Muscle layer of colon (tissue), 2 donors: ENCODE results near the gene PAMR1.
A peak's percentile ranks its signal among the peaks of the same experiment; 100 is the strongest.
"Not testable (repeated sequence)": the region's sequence is repeated elsewhere in the genome, so short reads cannot be mapped to it uniquely, and the experiment has no call there.

Experiments used
- H3K27ac ChIP-seq: one replicate; pipeline ENCODE4 v1.7.0; 2013; ENCODE audit warnings: low read depth, mild to moderate bottlenecking, low read length, moderate library complexity
- H3K27me3 ChIP-seq, 2 donors: one replicate each; pipeline ENCODE4 v1.7.0; 2013; ENCODE audit warnings: low read length in 2 of 2, mild to moderate bottlenecking in 2 of 2; ENCODE audit not compliant: insufficient read depth in 2 of 2, control insufficient read depth in 1 of 2
- H3K36me3 ChIP-seq: one replicate; pipeline ENCODE4 v1.7.0; 2013; ENCODE audit warnings: mild to moderate bottlenecking, low read length; ENCODE audit not compliant: insufficient read depth
- H3K4me1 ChIP-seq: one replicate; pipeline ENCODE4 v1.7.0; 2013; ENCODE audit warnings: mild to moderate bottlenecking, low read length; ENCODE audit not compliant: insufficient read depth
- H3K4me3 ChIP-seq, 2 donors: one replicate each; pipeline ENCODE4 v1.7.0; 2013; ENCODE audit warnings: low read length in 2 of 2, low read depth in 1 of 2, mild to moderate bottlenecking in 1 of 2, moderate library complexity in 1 of 2
- H3K9ac ChIP-seq: one replicate; pipeline ENCODE4 v1.7.0; 2013; ENCODE audit warnings: low read length
- H3K9me3 ChIP-seq: one replicate; pipeline ENCODE4 v1.7.0; 2013; ENCODE audit warnings: mild to moderate bottlenecking, low read length
- donor health status: abdominal sarcoma.
- donor health status: Adenocarcinoma of cecum.

Gene PAMR1

DNA sequence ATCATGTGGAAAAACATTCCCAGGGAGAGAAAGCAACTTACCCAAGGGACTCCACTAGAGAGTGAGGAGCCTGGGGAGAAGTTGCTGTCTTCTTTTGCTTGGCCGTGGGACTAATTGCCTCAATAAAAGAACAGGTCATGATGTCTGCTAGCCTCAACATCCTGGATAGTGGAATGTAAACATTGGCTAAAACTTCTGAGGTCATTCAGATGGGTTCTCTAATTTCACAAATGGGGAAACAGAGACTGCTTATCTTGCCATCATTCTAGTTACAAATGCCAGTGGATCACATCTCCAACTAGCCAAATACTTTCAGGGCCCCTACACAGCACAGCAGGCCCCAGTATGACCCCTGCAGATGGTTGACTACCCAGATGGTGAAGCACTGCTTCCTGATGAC, 28.4 kb upstream of the PAMR1 start:
- Histone ChIP-seq H3K9ac (no peak overlapping the region), H3K27me3 (no peaks in the 10 kb centered on the region), H3K27ac (no peak overlapping the region), H3K9me3 (no peaks in the 10 kb centered on the region), H3K36me3 (no peaks in the 10 kb centered on the region), H3K4me3 (no peak overlapping the region), H3K4me1 (no peaks in the 10 kb centered on the region)

DNA sequence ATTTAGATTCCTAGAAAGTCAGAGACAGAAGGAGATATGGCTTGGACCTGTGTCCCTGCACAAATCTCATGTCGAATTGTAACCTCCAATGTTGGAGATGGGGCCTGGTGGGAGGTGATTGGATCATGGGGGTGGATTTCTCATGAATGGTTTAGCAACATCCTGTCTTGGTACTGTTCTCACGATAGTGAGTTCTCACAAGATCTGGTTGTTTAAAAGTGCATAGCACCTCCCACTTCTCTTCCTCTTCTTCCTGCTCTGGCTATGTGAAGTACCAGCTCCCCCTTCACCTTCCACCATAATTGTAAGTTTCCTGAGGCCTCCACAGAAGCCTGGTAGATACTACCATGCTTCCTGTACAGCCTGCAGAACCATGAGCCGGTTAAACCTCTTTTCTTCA, 27.6 kb upstream of the PAMR1 start:
- no peaks in the 10 kb centered on the region for H3K4me1 ChIP-seq
- H3K27ac ChIP-seq, result no peak overlapping the region
- no peaks in the 10 kb centered on the region for H3K27me3 ChIP-seq
- no peaks in the 10 kb centered on the region for H3K36me3 ChIP-seq
- no peak overlapping the region for H3K4me3 ChIP-seq
- H3K9ac ChIP-seq, result no peak overlapping the region
- H3K9me3 ChIP-seq, result no peaks in the 10 kb centered on the region

DNA sequence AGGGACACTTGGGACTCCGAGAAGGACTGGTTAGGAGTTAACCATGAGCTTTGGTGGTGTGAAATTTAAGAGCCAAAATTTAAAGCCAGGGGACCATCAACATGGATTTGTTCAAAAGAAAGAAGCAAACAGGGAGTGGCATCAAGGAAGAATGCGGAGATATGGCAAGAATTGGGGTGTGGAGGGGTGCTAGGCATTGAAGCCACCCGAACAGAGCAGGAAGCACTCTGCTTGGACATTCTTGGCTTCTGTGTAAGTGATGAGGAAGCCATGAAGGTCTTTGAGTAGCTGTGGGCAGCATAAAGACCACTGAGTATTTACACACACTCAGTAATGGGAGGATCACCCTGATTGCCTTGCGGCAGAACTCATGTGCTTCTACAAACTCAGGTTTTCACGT, 27.2 kb upstream of the PAMR1 start:
- Histone ChIP-seq H3K9me3 (no peaks in the 10 kb centered on the region), H3K27me3 (no peaks in the 10 kb centered on the region), H3K4me1 (no peaks in the 10 kb centered on the region), H3K36me3 (no peaks in the 10 kb centered on the region), H3K4me3 (no peak overlapping the region), H3K27ac (no peak overlapping the region), H3K9ac (no peak overlapping the region)

DNA sequence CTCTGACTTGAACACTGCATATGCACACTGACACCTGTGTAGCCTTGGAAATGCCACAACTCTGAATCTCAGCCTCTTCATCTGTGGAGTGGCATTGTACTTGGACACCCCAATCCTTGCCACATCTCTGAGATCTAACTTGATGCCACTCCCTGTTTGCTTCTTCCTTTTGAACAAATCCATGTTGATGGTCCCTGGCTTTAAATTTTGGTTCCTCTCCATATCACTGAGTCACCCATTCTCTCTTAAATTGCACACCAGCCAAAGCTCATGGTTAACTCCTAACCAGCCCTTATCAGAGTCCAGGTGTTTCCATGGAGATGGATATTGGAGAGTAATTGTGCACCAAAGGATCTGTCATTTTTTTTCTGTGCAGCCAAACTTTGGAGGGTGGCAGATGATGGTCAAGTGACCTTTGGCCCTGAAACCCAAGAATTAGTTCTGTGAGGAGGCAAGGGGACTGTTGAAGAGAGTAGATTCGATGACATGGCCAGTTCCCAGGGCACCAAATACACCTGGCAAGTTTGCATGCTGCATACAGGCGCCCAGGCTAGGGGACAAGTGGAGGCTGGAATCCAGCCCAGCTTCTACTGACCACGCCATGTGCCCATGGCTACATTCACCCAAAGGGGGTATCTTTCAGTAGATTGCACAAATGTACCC, 25.1 kb upstream of the PAMR1 start:
- no peak overlapping the region for H3K4me3 ChIP-seq
- H3K9ac ChIP-seq, result no peak overlapping the region
- no peaks in the 10 kb centered on the region for H3K36me3 ChIP-seq
- no peak overlapping the region for H3K27ac ChIP-seq
- H3K27me3 ChIP-seq, result no peaks in the 10 kb centered on the region
- no peaks in the 10 kb centered on the region for H3K4me1 ChIP-seq
- no peaks in the 10 kb centered on the region for H3K9me3 ChIP-seq

DNA sequence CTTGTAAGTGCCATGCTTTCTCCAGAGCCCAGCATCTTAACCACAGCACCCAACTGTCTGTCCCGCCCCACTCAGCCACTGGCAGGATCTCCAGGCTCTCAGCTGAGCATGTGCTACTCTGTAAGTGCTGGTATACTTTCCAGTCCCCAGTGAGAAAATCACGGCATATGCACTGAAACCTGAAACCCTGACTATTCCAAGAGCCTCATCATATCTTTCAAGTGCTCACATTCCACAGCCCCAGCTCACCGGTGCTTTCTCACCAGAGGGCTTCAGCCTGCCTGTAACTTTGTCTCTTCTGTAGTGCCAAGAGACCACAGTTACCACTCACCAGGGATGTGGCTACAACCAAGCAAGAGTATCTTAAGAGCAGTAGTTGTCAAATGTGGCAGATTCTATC, 24.4 kb upstream of the PAMR1 start:
- Histone ChIP-seq H3K27me3 (no peaks in the 10 kb centered on the region), H3K4me3 (no peak overlapping the region), H3K9ac (no peak overlapping the region), H3K9me3 (no peaks in the 10 kb centered on the region), H3K36me3 (no peaks in the 10 kb centered on the region), H3K4me1 (no peaks in the 10 kb centered on the region), H3K27ac (no peak overlapping the region)

DNA sequence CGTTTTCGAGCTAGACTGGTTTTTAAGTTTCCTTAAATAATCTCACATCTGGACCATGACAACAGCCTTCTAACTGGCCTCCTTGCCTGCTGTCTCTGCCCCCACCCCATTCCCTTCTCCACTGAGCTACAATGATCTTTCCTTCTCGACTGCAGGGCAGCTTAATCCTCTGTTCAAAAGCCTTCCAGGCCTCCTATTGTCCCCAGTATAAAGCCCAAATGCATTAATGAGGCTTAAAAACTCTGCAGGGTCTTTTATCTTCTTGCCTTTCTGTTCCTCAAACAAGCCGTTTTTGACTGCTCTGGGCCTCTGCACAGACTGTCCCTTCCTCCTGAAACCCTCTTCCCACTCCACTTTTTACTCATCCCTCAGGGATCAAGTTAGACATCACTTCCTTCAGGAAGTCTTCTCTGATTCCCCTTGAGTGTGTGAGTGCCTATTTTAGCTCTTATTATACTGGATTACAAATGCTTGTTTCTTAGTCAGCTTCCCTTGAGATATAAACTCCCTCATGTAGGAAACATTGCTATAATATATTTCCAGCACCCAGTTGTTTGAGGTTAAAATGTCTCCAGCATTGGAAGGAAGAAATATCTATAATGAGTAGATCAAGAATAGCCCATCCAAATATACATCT, 23.6 kb upstream of the PAMR1 start:
- Histone ChIP-seq H3K4me3 (no peak overlapping the region), H3K4me1 (no peaks in the 10 kb centered on the region), H3K9ac (no peak overlapping the region), H3K27ac (no peak overlapping the region), H3K9me3 (no peaks in the 10 kb centered on the region), H3K27me3 (no peaks in the 10 kb centered on the region), H3K36me3 (no peaks in the 10 kb centered on the region)

DNA sequence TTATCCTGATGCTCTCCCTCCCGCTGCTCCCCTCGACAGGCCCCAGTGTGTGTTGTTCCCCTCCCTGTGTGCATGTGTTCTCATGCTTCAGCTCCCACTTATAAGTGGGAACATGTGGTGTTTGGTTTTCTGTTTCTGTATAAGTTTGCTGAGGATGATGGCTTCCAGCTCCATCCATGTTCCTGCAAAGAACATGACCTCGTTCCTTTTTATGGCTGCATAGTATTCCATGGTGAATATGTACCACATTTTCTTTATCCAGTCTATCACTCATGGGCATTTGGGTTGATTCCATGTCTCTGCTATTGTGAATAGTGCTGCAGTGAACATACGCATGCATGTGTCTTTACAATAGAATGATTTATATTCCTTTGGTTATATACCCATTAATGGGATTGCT, 22.6 kb upstream of the PAMR1 start:
- H3K27ac ChIP-seq, H3K9me3 ChIP-seq, H3K9ac ChIP-seq, H3K36me3 ChIP-seq, H3K27me3 ChIP-seq, H3K4me1 ChIP-seq, H3K4me3 ChIP-seq: not testable (repeated sequence)

DNA sequence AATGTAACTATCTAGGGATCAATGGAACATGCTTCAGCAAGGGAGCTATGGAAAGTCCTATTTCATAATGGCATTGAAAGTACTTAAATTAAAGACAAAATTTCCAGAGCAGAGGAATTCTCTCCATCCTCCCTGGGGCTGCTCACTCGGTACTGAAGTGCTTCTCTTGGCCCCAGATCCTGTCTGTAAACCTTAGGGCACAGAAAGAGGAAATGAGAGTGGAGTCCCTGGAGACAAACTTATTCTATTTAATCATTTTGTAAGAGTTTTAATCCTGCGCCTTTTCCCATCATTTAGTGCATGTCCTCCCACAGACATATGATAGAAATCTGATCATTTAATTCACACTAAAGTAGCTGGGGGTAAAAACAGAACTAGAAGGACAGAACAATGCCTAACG, 20.9 kb upstream of the PAMR1 start:
- Histone ChIP-seq H3K27ac (no peak overlapping the region), H3K9ac (no peak overlapping the region), H3K4me3 (no peak overlapping the region), H3K27me3 (no peaks in the 10 kb centered on the region), H3K36me3 (no peaks in the 10 kb centered on the region), H3K9me3 (no peaks in the 10 kb centered on the region), H3K4me1 (peaks cover 8% of the 10 kb centered on the region)

DNA sequence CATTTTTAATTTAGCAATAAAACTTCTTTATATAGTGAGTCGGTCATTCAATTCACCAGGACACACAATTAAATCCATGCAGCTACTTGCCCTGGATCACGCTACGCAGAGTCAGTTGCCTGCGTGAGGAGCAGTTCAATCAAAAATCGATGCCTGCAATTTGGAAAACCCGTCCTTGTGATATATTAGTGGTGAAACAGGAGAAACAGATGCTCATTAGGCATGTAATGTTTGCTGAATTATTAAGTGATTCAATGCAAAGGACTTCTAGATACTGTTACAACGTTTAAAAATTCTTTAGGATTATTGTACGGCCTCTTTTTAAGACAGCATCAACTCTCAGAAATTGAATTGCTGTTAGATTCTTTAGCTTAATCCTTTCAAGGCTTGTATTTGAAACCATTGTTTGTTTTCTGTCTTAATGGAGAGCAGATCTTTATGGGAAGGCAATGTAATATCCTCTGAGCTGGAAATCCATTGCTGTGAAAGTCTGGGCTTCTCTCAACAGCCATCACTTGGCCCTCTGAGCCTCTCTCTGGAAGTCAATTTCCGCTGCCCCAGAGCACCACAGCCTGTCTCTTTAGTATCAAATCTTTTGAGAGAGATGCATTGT, 20.1 kb upstream of the PAMR1 start:
- no peaks in the 10 kb centered on the region for H3K36me3 ChIP-seq
- no peak overlapping the region for H3K27ac ChIP-seq
- no peak overlapping the region for H3K9ac ChIP-seq
- H3K9me3 ChIP-seq, result no peaks in the 10 kb centered on the region
- H3K27me3 ChIP-seq, result no peaks in the 10 kb centered on the region
- H3K4me1 ChIP-seq, result peaks cover 14% of the 10 kb centered on the region
- no peak overlapping the region for H3K4me3 ChIP-seq

DNA sequence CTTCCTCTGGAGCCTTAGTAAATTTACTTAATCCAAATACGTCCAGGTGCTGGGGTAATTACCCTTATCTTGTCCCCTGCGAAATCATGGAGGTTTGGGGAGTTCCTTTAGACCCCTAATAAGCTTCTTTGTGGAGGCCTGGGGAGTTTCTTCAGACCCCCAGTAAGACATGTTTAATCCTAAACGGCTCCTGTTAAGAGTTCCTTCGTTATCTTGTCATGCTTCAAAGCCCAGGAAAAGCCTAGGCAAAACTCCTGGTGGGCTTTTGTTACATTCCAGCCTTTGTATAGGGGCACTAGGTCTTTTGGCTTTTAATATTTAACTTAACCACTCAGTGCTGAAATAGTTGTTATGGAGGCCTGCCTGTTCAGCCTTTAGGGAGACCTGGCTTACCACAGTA, 18.1 kb upstream of the PAMR1 start:
- H3K9ac ChIP-seq, result no peak overlapping the region
- H3K27ac ChIP-seq, result no peak overlapping the region
- H3K4me1 ChIP-seq, result peaks cover 14% of the 10 kb centered on the region
- H3K27me3 ChIP-seq, result no peaks in the 10 kb centered on the region
- no peaks in the 10 kb centered on the region for H3K36me3 ChIP-seq
- H3K4me3 ChIP-seq, result no peak overlapping the region
- no peaks in the 10 kb centered on the region for H3K9me3 ChIP-seq

DNA sequence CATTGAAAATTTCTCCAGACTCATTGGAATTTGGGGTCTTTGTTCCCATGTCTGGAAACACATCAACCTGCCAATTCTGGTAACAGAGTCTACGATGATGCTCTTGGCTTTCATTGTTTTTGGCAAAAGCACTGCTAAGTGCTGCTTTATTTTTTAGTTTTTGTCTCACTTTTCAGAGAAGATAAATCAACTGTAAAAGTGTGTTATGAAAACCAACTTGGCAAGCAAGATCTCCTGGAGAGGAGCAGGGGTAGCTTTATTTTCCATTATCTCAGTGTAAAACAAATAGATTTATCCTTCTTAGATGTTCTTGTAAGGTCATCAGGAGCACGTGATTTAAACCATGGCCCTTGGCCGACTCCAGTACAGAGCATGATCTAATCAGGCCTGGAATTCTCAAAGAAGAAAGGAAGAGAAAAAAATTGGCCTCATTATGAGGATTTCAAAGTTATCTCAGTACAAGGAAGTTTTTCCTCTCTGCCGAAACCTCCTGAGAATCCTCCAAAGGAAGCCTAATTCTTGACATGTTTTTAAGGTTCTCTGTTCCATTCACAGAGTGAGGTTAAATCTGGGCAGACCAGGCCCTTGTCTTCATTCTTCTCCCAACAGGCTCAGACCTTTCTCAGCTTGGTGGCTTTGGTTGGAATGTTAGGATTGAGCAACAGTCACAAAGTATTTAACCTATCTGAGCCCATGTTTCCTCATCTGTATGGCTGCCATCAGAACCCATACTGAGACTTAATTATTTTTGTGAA, 16.4 kb upstream of the PAMR1 start:
- no peak overlapping the region for H3K9ac ChIP-seq
- H3K27ac ChIP-seq, result peak overlapping the region; percentile 43
- peaks cover 14% of the 10 kb centered on the region for H3K4me1 ChIP-seq

More for the DNA sequence above, 16.4 kb upstream of the PAMR1 start:
- no peak overlapping the region for H3K4me3 ChIP-seq
- no peaks in the 10 kb centered on the region for H3K36me3 ChIP-seq
- H3K9me3 ChIP-seq, result no peaks in the 10 kb centered on the region
- no peaks in the 10 kb centered on the region for H3K27me3 ChIP-seq
